ENCODE measurements around the gene MGA. TPM values are rescaled to one million over a fixed set of nuclear protein-coding genes. Genes with fewer than 3 reads are reported as not detected.

The MGA gene
- total RNA-seq, 3 donors from 2014 or later (not counting 1 experiment from before 2014, with no cell fraction given): 54.9 to 75.0 (median 71.3) TPM

DNA sequence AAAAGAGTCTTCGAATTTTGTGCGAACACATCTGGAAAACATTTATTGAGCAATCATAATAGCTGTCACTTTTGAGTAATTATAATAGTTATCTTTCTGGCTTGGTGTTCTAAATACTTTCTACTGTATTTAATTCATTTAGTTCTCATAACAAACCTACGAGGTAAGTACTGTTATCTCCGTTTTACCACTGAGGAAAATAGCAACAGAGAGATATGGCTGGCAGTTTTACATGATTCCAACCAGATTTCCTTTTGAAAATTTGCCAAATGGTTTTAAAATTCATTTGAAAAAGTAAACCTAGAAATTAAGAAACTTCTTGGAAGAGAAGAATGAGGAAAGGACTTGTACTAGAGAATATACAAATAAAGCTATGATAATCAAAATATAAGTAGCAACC is 37.3 kb upstream of the MGA start:
- H3K27me3 ChIP-seq (ENCODE audit: control insufficient read depth, insufficient read depth, low read length): no peaks in the 10 kb centered on the region
- H3K27ac Mint-ChIP-seq: peak overlapping the region in 1 of 2 donors; percentile 68
- H3K9me3 ChIP-seq (ENCODE audit: control insufficient read depth, insufficient read depth, low read length): no peaks in the 10 kb centered on the region
- no peak overlapping the region for H3K27ac ChIP-seq (ENCODE audit: low read length)
- TF ChIP-seq, protein P1, sequence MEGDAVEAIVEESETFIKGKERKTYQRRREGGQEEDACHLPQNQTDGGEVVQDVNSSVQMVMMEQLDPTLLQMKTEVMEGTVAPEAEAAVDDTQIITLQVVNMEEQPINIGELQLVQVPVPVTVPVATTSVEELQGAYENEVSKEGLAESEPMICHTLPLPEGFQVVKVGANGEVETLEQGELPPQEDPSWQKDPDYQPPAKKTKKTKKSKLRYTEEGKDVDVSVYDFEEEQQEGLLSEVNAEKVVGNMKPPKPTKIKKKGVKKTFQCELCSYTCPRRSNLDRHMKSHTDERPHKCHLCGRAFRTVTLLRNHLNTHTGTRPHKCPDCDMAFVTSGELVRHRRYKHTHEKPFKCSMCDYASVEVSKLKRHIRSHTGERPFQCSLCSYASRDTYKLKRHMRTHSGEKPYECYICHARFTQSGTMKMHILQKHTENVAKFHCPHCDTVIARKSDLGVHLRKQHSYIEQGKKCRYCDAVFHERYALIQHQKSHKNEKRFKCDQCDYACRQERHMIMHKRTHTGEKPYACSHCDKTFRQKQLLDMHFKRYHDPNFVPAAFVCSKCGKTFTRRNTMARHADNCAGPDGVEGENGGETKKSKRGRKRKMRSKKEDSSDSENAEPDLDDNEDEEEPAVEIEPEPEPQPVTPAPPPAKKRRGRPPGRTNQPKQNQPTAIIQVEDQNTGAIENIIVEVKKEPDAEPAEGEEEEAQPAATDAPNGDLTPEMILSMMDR (IDR thresholded peaks at IDR 0.05): no peak
- DNase-seq (no peak), ATAC-seq (no peak)
- WGBS (ENCODE audit: insufficient coverage): 83% methylated on average over 1 of the region's 4 CpGs
- H3K9me3 Mint-ChIP-seq: no peaks in the 10 kb centered on the region
- H3K27me3 Mint-ChIP-seq (ENCODE audit: low read depth in 2 of 2): no peaks in the 10 kb centered on the region
- peaks cover 10 to 16% of the 10 kb centered on the region in 2 donors for H3K4me1 Mint-ChIP-seq
- H3K4me1 ChIP-seq (ENCODE audit: control insufficient read depth, insufficient read depth, low read length): peaks cover 16% of the 10 kb centered on the region
- intact Hi-C loops (cut with micrococcal nuclease): loop anchor here (5.0 kb wide), 1 partner anchor 34 kb away; no protein-coding TSS in a partner anchor
- peak overlapping the region; percentile 76 for H3K4me3 Mint-ChIP-seq
- H3K4me3 ChIP-seq (ENCODE audit: low read length): no peak overlapping the region
- H3K36me3 Mint-ChIP-seq: no peaks in the 10 kb centered on the region
- H3K36me3 ChIP-seq (ENCODE audit: control insufficient read depth, insufficient read depth, low read length): no peaks in the 10 kb centered on the region

DNA sequence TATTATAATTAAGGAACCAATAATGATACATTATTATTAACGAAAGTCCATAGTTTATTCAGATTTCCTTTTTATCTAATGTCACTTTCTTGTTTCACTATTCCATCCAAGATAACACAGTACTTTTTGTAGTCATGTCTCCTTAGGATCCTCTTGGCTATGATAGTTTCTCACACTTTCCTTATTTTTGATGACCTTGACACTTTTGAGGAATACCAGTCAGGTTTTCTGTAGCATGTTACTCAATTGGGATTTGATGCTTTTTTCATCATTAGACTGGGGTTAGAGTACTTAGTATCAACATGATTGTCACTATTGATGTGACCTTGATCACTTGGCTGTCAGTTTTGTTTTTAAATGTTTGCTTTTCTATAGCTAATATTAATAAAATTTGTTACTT is 33.0 kb upstream of the MGA start:
- no peaks in the 10 kb centered on the region for H3K36me3 ChIP-seq (ENCODE audit: control insufficient read depth, insufficient read depth, low read length)
- DNase-seq: no peak
- H3K9me3 Mint-ChIP-seq: no peaks in the 10 kb centered on the region
- H3K9me3 ChIP-seq (ENCODE audit: control insufficient read depth, insufficient read depth, low read length): no peaks in the 10 kb centered on the region
- H3K36me3 Mint-ChIP-seq: no peaks in the 10 kb centered on the region
- TF ChIP-seq, protein P1 (IDR thresholded peaks at IDR 0.05): no peak
- no CpG with 5 or more reads among the region's 1 CpG for WGBS (ENCODE audit: insufficient coverage)
- H3K4me3 Mint-ChIP-seq: no peak overlapping the region
- H3K27ac Mint-ChIP-seq: no peak overlapping the region
- H3K27me3 ChIP-seq (ENCODE audit: control insufficient read depth, insufficient read depth, low read length): no peaks in the 10 kb centered on the region
- H3K27ac ChIP-seq (ENCODE audit: low read length): no peak overlapping the region
- H3K27me3 Mint-ChIP-seq (ENCODE audit: low read depth in 2 of 2): no peaks in the 10 kb centered on the region
- ATAC-seq: no peak
- intact Hi-C loops (cut with micrococcal nuclease): no loop called here
- H3K4me3 ChIP-seq (ENCODE audit: low read length): no peak overlapping the region
- H3K4me1 ChIP-seq (ENCODE audit: control insufficient read depth, insufficient read depth, low read length): peaks cover under 1% of the 10 kb centered on the region
- H3K4me1 Mint-ChIP-seq: no peaks in the 10 kb centered on the region

DNA sequence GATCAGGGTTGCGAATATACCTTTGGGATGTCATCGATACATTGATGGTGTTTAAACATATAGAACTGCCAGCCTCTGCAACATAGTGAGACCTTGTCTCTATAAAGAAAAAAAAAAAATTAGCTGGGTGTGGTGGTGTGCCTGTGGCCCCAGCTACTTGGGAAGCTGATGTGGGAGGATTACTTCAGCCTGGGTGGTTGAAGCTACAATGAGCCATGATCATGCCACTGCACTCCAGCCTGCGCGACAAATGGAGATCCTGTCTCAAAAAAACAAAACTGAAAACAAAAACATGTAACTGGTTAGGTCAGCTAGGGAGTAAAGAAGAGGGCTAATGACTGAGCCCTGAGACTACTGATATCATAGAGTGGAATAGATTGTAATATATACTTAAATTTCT is 30.7 kb upstream of the MGA start:
- WGBS (ENCODE audit: insufficient coverage): 100% methylated on average over 4 of the region's 4 CpGs
- no peak for ATAC-seq

DNA sequence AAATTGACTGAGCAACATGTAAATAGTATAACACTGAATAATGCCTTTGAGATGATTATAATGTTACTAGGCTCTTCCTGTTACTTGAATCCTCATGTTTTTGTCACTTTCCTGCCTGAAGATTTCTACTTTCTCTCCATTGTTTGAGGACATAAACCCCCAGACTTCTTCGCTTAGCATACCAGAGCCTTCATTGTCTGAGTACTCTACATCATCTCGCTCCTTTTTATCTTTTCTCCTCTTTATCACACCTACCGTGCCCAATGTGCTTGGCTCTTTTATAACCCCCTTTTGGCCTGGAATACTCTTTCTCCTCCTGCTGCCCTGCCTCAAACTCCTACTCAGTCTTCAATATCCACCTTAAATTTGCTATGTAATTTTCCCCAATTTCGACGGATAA is 30.3 kb upstream of the MGA start:
- Mint-ChIP-seq H3K9me3 (no peaks in the 10 kb centered on the region), H3K36me3 (no peaks in the 10 kb centered on the region), H3K4me3 (no peak overlapping the region), H3K4me1 (no peaks in the 10 kb centered on the region), H3K27me3 (ENCODE audit: low read depth in 2 of 2) (peaks cover 0 to 2% of the 10 kb centered on the region in 2 donors), H3K27ac (no peak overlapping the region)
- H3K9me3 ChIP-seq (ENCODE audit: control insufficient read depth, insufficient read depth, low read length): no peaks in the 10 kb centered on the region
- H3K4me1 ChIP-seq (ENCODE audit: control insufficient read depth, insufficient read depth, low read length): no peaks in the 10 kb centered on the region
- ATAC-seq (no peak), DNase-seq (no peak)
- 94% methylated on average over 5 of the region's 5 CpGs for WGBS (ENCODE audit: insufficient coverage)
- intact Hi-C loops (cut with micrococcal nuclease): no loop called here
- no peak overlapping the region for H3K27ac ChIP-seq (ENCODE audit: low read length)
- TF ChIP-seq, protein P1 (IDR thresholded peaks at IDR 0.05): no peak
- H3K36me3 ChIP-seq (ENCODE audit: control insufficient read depth, insufficient read depth, low read length): no peaks in the 10 kb centered on the region
- no peak overlapping the region for H3K4me3 ChIP-seq (ENCODE audit: low read length)
- no peaks in the 10 kb centered on the region for H3K27me3 ChIP-seq (ENCODE audit: control insufficient read depth, insufficient read depth, low read length)

More for the DNA sequence above, 30.7 kb upstream of the MGA start:
- no peaks in the 10 kb centered on the region for H3K9me3 Mint-ChIP-seq
- no peaks in the 10 kb centered on the region for H3K4me1 Mint-ChIP-seq
- H3K9me3 ChIP-seq (ENCODE audit: control insufficient read depth, insufficient read depth, low read length): no peaks in the 10 kb centered on the region
- no peak for DNase-seq
- H3K4me3 ChIP-seq (ENCODE audit: low read length): no peak overlapping the region
- intact Hi-C loops (cut with micrococcal nuclease): no loop called here
- no peaks in the 10 kb centered on the region for H3K4me1 ChIP-seq (ENCODE audit: control insufficient read depth, insufficient read depth, low read length)
- no peak overlapping the region for H3K27ac Mint-ChIP-seq
- TF ChIP-seq, protein P1 (IDR thresholded peaks at IDR 0.05): no peak
- no peaks in the 10 kb centered on the region for H3K36me3 ChIP-seq (ENCODE audit: control insufficient read depth, insufficient read depth, low read length)
- no peak overlapping the region for H3K4me3 Mint-ChIP-seq
- no peaks in the 10 kb centered on the region for H3K36me3 Mint-ChIP-seq
- no peaks in the 10 kb centered on the region for H3K27me3 ChIP-seq (ENCODE audit: control insufficient read depth, insufficient read depth, low read length)
- peaks cover 0 to 1% of the 10 kb centered on the region in 2 donors for H3K27me3 Mint-ChIP-seq (ENCODE audit: low read depth in 2 of 2)
- no peak overlapping the region for H3K27ac ChIP-seq (ENCODE audit: low read length)

All from natural killer cell (primary cell).